GM06990 (cell line): ENCODE data around the gene WNT9A.

Source experiments
- DNase-seq: peaks from one replicate; pipeline ENCODE4 v3.0.0-alpha.2; 2011; ENCODE audit not compliant: insufficient read length; ENCODE audit errors: extremely low read depth
- H3K27me3 ChIP-seq: replicated peaks from 2 replicates; pipeline ENCODE4 v1.6.0; 2011; ENCODE audit warnings: low read length; ENCODE audit not compliant: control insufficient read depth, insufficient read depth
- H3K36me3 ChIP-seq: 2 replicates; pipeline ENCODE4 v1.5.1; 2011; ENCODE audit warnings: low read length; ENCODE audit not compliant: control insufficient read depth, insufficient read depth
- H3K4me3 ChIP-seq: replicated peaks from 2 replicates; pipeline ENCODE4 v1.5.1; 2011; ENCODE audit warnings: low read depth, mild to moderate bottlenecking, control low read depth, low read length
- TF ChIP-seq, protein P1 (sequence below): IDR thresholded peaks from 2 replicates; pipeline ENCODE4 v1.5.1; 2011; ENCODE audit warnings: low read length, control low read depth, mild to moderate bottlenecking, inconsistent platforms; ENCODE audit not compliant: insufficient read depth, poor library complexity, severe bottlenecking

The WNT9A gene

DNA sequence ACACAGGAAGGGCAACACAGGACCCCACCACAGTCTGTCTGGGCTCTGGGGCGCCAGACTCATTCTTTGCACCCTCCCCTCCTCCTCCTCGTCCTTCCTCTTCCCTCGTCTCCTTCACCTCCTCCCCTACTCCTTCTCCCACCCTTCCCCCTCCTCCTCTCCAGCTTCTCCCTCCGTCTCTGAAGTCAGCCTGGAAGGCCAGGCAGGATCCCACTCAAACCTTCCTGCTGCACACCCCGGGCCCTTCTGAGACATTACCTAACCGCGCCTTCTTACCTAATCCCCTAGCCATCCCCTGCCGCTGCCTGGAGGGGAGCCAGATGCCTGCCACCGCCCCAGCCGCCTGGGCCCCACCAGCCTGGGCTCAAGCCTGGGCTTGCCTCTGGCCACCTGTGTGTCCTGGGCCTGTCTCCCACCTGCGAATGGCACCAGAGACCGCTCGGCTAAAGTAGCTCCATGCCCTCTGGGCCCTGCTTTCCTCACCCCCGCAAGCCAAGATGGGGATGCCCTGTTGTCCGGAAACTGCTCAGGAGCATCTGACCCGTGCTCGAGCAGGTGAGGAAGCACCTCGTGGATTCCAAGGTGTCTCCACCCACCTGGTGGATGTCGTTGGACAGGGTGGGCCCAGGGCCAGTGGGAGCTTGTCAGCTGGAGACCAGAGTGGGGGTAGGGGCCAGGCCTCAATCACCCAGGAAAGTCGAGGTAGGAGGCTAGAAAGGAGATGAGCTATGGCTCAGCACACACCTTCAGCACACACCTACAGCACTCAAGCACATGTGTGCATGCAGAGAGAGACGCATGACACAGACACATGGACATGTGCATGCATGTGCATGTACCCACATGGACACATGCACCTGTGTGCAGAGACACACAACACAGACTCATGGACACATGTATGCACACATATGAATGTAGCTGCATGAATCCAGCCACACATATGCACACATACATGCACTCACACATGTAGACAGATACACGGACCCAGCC is 31.9 kb downstream of the WNT9A start:
- Histone ChIP-seq H3K4me3 (no peak overlapping the region), H3K36me3 (no peaks in the 10 kb centered on the region), H3K27me3 (no peaks in the 10 kb centered on the region)
- TF ChIP-seq, protein P1, sequence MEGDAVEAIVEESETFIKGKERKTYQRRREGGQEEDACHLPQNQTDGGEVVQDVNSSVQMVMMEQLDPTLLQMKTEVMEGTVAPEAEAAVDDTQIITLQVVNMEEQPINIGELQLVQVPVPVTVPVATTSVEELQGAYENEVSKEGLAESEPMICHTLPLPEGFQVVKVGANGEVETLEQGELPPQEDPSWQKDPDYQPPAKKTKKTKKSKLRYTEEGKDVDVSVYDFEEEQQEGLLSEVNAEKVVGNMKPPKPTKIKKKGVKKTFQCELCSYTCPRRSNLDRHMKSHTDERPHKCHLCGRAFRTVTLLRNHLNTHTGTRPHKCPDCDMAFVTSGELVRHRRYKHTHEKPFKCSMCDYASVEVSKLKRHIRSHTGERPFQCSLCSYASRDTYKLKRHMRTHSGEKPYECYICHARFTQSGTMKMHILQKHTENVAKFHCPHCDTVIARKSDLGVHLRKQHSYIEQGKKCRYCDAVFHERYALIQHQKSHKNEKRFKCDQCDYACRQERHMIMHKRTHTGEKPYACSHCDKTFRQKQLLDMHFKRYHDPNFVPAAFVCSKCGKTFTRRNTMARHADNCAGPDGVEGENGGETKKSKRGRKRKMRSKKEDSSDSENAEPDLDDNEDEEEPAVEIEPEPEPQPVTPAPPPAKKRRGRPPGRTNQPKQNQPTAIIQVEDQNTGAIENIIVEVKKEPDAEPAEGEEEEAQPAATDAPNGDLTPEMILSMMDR: no peak
- DNase-seq: no peak

DNA sequence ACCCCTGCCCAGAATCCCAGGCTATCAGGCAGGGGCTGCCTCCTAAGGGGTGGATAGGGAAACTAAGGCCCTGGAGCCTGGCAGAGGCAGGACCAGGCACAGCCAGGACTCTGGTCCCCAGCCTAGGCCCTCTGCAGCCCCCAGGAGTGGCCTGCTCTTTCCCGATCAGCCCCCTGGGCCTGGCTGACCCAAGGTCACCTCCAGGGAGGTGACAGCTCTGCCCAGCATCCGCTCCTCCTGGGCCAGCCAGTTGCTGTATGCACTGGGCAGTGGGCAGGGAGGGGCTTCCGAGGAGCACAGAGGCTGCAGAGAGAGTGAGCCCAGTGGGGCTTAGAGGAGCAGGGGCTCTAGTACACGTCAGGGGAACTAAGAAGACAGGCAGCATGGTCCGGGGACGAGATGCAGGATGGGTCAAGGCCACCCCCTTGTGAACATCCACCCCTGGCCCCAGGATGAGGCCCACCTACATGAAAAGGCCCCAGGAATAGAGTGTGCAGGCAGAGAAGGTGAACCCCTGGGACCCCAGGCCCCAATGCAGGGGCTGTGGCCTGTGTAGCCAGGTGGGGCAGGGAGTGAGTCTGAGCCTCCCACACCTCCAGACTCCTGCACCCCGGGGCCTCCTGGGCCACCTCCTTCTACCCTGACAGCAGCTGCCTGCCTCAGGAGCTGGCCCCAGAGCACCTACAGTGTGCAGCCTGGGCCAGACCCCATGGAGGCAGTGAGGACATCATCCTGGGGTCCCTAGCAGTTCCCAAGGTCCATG is 32.8 kb downstream of the WNT9A start:
- Histone ChIP-seq H3K4me3 (no peak overlapping the region), H3K36me3 (no peaks in the 10 kb centered on the region), H3K27me3 (no peaks in the 10 kb centered on the region; the same call in 1 of the 2 replicates)
- TF ChIP-seq, protein P1: no peak
- no peak for DNase-seq

DNA sequence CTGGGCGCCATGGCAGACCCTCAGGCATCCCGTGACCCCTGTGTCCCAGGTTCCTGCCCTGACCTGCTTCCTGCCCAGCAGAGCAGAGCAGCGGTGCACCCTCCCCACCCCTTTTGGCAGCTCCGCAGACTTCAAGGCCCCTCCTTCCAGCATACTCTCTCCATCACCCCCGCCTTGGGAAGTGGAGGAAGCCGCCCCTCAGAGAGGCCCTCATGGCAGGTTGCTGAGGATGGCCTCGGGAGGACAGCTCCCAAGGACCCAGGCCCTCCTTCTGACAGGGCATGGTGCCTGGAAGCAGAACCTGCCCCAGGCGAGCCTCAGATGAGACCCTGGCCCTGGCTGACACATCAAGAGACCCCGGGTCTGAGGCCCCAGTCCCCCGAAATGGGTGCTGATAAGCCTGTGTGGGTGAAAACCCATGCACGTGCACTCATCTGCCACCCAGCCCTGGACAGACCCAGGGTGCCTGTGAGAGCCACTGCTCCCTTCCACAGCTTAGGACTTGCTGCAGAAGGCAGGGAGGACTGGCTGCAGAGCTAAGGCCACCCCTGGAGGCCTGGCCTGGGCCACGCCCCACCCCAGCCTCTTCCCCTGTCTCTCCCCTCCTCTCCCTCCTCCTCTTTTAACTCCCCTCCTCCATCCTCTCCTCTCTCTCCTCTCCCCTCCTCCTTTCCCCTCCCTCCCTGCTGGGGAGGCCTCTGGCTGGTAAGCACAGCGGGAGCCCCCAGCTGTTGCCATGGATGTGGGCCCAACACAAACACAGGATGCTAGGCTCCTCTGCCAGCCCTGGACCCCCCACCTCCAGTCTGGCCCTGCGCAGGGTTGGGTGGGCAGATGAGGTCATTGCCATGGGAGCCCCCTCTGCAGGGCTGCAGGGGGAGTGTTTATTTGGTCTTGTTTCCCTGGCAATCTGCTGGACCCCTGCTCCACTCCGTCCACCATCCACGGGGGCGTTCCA is 33.7 kb downstream of the WNT9A start:
- TF ChIP-seq, protein P1: no peak
- DNase-seq: no peak
- Histone ChIP-seq H3K36me3 (no peaks in the 10 kb centered on the region), H3K27me3 (no peaks in the 10 kb centered on the region; the same call in 1 of the 2 replicates), H3K4me3 (no peak overlapping the region)

DNA sequence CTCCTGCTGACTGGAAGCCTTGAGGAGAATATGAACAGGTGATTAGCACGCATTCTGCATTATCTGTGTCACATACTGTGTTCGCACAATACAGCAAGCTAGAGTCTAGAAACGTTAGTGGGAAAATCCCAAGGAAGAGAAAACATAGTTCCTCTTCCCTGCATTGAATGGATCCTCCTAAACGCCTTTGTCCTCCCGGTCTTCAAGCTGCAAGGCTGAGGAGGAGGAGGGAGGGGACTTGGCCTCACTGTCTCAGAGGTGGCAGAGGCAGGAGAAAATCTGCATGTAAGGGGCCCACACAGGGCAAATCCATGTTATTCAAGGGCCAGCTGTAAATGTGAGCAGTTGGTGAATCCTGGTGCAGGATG is 34.4 kb downstream of the WNT9A start:
- no peaks in the 10 kb centered on the region; the same call in 1 of the 2 replicates for H3K27me3 ChIP-seq

More for the DNA sequence above, 34.4 kb downstream of the WNT9A start:
- H3K36me3 ChIP-seq: no peaks in the 10 kb centered on the region
- TF ChIP-seq, protein P1: no peak
- H3K4me3 ChIP-seq: no peak overlapping the region
- DNase-seq: no peak
